GM18909 (cell line): ENCODE results near the gene GNAI1.

ENCODE experiments used
- ATAC-seq: cut with Tn5 transposase; IDR thresholded peaks from one replicate; pipeline ENCODE4 v1.9.1; 2021; ENCODE audit warnings: mild to moderate bottlenecking; ENCODE audit not compliant: unreplicated experiment, poor library complexity

The GNAI1 gene

GRCh38 chr7:80134536-80135308 lies at the start of gene GNAI1:
GNAI1 (plus strand) TSS chr7:80134831; CDS start chr7:80135161, 330 bp downstream.
- ATAC-seq: peak; percentile 46

- no peak for ATAC-seq
Observed at GRCh38 chr7:80087051-80087770, 47.4 kb upstream of the GNAI1 start.

DNA sequence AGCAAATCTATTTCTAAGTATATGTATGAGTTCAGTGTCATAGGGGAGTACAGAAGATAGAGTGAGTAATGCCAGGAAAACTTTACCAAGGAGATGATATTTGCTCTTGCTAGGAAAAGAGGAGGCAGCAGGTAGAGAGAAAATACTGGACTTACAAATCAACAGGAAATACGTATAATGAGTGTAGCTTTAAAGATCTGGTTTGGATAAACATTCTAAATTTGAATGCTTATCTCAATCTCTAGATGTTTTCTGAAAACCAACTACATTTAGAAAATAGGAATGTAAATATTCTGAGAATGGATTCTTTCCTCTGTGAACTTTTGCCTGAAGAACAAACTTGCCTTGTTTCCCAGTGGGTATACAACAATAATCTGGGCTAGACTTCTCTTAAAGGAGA lies 46.9 kb upstream of the GNAI1 start:
- ATAC-seq: no peak

DNA sequence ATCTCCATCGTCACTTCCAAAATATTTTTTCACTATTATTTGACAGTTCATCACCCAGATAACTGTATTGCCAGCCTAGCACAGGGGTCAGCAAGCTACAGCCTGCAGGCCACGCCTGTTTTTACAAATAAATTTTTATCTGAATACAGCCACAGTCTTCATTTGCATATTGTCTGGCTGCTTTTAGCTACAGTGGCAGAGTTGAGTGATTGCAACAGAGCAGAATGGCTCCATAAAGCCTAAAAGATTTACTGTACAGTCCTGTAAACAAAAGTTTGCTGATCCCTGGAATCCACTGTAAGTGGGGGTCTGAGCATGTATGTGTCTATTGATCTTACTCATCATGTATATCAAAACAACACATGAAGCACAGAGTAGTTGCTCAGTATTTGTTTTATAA lies 45.9 kb upstream of the GNAI1 start:
- ATAC-seq: no peak

DNA sequence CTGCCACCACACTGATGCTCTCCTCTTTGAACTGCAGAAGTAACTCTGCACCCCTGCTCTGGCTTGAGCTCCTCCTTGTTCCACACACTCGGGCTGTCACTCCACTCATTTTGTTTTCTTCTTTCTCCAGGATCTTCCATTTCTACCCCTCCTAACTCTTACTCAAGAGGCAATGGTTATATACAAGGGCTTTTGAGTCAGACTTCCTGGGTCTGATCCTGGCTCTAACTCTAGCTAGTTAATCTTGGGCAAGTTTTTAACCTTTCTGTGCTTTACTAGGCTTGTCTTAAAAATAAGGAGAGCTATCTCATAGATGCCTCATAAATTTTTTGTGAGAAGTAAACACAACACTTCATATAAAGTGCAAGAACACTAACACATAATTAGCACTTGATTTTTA lies 45.3 kb upstream of the GNAI1 start:
- no peak for ATAC-seq

DNA sequence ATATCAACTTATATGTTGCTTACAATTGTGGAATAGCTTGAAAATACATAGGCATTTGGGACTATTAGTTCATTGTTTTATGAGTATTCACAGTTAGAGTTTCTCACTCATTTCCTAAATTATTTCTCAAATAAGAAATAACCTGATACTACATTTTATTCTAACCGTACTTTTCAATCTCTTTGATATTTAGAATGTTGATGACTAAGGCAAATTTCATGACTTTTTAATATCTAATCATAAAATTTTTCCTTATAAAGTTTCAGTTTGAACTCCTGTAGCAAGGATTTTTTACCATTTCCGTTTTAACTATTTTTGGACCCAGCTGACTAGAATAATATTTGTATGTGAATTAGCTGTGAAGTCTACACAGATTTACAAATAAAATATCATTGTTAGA lies 41.3 kb upstream of the GNAI1 start:
- ATAC-seq: no peak

DNA sequence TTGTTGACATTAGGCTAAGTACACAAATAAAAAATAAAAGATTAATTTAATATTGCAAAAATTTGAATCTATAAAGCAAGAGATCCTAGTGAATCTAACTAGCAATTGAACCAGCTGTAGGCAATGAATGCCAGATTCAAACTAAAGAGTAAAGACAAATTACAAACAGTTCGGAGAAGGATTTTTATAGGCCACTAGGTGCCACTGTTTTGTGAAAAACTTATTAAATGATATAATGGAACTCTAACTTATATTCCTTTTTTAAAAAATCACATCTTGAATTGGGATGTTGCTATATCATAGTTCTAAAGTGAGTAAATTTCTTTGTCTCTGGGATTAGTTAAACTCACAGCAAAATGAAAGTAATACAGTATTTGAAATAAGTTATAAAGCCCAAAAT lies 39.1 kb upstream of the GNAI1 start:
- no peak for ATAC-seq

DNA sequence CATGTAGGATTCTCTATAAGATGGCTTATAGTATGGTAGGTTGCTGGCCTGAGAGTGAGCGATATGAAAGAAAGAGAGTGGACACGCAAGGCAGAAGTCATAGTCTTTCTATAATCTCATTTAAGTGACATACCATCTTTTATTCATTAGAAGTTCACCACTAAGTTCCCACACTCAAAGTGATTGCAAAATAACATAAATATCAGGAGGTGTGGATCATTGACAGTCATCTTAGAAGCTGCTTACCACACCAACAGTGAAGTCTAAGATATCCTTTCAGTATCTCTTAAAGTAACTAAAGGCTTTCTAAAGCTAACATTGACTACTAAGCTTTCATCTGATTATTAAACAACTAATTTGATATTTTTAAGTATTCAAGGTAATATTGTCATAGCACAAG lies 36.9 kb upstream of the GNAI1 start:
- ATAC-seq: no peak

DNA sequence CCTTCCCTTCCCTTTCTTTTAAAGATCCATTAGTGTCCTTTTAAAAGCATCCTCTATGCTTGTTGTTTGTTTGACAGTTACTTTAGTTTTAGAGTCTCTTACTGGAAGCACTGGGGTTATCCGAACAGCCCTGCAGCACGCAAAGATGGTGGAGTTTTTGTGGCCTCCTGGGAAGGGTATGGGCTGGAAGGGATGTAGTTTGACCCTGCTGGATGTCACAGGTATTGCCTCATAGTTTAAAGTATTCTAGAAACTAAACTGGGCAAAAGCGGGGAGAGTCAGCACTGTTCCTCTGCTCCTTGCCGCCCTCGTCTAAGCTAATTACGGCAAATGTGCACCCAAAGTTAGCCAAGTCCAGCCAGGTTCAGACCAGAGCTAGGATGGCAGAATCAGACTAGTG lies 35.8 kb upstream of the GNAI1 start:
- no peak for ATAC-seq

DNA sequence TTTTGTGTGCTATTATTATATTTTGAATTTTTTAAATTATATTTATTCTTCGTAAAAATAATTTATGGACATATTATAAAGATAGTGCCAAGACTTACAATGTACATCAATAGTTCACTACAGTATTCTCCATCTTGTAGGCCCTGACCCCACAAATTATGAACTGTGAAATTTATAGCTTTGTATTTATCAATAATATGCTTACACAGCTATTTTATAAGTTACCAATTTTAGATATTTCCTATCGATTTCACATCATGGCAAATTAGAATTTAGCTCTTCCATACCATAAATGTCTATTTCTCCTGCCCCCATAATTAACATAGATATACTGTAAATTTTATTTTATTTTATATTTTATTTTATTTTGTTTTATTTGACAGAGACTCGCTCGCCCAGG lies 34.4 kb upstream of the GNAI1 start:
- ATAC-seq: no peak

DNA sequence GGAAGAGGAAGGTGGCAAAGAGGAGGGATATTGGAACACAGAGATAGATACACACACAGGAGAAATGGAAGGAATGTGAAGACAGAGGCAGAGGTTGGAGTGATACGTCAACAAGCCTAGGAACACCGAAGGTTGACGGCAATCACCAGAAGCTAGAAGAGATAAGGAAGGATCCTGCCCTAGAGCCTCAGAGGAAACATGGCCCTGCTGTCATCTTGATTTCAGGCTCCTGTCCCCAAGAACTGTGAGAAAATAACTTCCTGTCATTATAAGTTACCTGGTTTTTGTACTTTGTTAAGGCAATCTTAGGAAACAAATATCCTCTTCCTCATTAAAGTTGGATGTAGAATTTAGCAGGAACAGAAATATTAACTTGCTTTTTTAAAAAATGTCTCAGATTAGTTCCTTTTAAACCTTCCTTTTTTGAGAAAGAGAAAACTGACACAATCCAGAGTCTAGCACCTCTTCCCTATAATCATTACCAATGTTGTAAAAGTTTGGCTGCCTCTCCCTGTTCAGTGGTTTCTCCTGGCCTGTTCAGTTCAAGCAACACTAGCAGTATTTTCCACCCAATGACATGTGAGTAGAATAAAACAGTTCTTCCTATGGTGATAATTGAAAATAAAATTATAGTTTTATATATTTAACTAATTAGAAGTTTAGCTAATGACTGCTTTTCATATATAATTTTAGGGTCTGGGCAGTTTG lies 28.8 kb upstream of the GNAI1 start:
- no peak for ATAC-seq

- ATAC-seq: peak; percentile 60
Observed at GRCh38 chr7:80106498-80107113, 28.0 kb upstream of the GNAI1 start.

DNA sequence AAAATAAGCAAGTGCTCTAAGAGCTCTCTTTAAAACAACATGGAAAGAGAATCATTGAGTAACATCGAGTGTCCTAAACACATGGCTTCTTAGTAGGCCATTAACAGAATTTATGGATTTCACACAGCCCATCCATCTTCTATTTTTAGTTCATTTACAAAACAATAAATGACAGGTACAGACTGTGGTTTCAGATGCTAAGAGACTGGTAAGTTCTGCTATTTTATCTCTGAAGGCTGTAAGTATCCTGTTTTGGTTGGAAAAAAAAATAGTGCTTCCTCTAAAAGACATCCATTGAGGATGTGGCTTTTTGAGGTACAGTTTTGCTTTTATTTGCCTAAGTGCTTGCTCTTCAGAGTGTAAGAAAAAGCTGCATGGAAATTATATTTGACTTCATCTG lies 27.4 kb upstream of the GNAI1 start:
- ATAC-seq: peak; percentile 63

DNA sequence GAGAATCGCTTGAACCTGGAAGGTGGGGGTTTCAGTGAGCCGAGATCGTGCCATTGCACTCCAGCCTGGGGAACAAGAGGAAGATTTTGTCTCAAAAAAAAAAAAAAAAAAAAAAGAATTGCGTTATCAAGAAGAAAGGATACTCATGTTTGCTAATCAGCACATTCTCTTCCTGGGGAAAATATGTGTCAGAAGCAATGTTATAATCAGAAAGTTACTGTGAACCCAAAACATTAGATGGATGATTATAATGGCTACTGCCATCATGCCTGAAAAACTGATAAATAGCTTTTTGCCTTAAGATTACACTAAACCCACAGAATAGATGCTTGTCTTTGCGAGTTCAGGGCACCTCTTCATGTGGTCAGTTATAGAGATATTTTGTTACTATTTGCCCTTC lies 24.3 kb upstream of the GNAI1 start:
- ATAC-seq: no peak

GRCh38 chr7:80114159-80114558 lies 20.5 kb upstream of the GNAI1 start:
- no peak for ATAC-seq

DNA sequence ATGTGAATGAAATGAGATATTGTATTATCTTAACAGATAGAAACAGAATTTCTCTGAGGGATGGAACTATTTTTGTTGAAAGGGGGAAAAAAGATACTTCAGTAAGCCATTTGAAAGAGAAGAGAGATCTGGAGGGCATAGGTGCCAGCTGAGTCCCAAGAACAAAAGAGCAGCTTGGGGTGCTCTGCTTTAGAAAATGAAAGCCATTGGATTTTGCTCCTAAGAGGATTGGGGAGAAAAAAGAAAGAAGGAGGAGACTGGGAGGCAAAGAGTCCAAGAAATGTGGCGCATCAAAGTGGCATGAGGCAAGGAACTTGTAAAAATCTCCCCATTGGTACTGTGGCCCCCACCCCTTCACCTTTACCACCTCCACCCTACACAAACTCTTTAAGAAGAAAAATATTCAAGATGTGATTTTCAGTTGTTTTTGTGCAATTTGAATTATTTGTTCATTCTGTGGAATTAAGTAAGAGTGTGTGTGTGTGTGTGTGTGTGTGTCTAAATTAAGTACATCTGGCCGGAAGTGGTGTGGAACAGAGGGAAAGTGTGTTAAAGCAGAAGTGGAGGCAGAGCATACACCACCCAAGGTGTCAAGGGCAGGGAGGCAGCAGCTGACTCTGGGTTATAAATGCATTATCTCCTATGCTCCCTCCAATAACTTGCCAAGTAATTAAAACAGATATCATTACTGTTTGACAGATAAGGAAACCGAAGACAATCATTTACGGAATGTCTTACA lies 9.9 kb upstream of the GNAI1 start:
- no peak for ATAC-seq

DNA sequence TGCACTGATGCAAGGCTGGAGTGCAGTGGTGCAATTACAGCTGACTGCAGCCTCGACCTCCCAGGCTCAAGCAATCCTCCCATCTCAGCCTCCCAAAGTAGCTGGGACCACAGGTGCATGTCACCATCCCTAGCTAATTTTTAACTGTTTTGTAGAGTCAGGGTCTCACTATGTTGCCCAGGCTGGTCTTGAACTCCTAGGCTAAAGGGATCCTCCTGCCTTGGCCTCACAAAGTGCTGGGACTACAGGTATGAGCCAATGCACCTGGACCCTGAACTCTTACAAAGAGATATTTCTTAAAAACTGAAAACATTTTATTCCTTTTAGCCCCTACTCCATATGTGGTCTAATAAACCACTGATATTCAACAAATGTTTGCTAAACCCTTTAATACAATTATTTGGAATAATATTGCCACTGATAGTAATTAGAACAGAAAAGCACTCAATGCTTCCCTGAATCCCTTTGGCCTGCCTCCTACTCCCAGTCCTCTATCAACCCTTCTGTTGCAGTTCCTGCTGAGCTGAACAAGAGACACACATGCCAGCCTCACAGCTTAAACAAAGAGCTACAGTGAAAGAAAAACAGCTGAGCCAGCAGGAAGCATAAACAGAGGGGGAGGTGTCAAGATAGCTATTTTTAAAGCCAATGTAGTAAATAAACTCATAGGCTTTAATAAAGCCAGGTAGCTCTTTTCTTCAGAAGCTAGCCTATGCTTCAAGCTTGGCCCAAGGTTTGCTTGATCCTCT lies 7.0 kb upstream of the GNAI1 start:
- ATAC-seq: no peak

DNA sequence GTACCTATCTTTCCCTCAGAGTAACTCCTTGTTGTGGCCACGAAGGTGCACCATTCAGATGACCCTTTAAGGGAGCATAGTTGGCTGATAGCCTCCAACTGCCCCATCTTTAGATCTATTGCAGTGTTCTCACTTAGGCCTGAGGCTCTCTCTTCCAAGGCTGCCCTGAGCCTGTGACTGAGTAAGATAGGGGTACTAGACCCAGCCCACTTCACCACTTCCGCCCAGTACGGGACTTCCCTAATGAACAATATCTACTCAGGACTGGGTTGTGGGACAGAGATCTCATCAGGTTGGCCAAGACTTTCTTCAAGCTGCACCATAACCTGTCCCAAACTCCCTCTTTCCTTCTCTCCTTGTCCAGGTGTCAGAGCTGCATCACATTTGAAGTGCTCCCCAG lies 5.7 kb upstream of the GNAI1 start:
- no peak for ATAC-seq

- no peak for ATAC-seq
Observed at GRCh38 chr7:80129785-80130184, 4.8 kb upstream of the GNAI1 start.
